H1 (cell line): ENCODE data around the gene OSCP1. TPM values are rescaled to one million over a fixed set of nuclear protein-coding genes. Genes with fewer than 3 reads are reported as not detected.

Experiments
- CTCF ChIA-PET: fragments of 300-600 bp; sonication (Branson Sonifier 250); formaldehyde crosslinking; loops from one replicate; lab custom pipeline; 2021; ENCODE audit not compliant: partially characterized antibody; lab: Charles Lee
- POLR2A ChIA-PET: fragments of 300-600 bp; sonication (Branson Sonifier 250); formaldehyde crosslinking; loops from one replicate; lab custom pipeline; 2021; ENCODE audit warnings: inconsistent platforms; ENCODE audit not compliant: partially characterized antibody; lab: Charles Lee
- DNase-seq, 2 experiments: peaks; one replicate each; pipeline versions ENCODE4 v3.0.0 to v3.0.0-alpha.2; 2010 to 2022; ENCODE audit warnings: low spot score in 2 of 2, low read depth in 1 of 2, mixed read lengths in 1 of 2
- FAIRE-seq: peaks from 2 replicates; lab custom pipeline; 2011; peaks lifted over from hg19 to GRCh38; lab: Jason Lieb, UNC
- H2AFZ ChIP-seq: 2 replicates; pipeline ENCODE4 v1.8.1; 2012; ENCODE audit warnings: low read length, inconsistent platforms
- H2AK5ac ChIP-seq: 2 replicates; pipeline ENCODE4 v1.6.1; 2013; ENCODE audit warnings: low read depth, low read length
- H2BK120ac ChIP-seq: replicated peaks from 2 replicates; pipeline ENCODE3; 2013; ENCODE audit warnings: low read depth, low read length, inconsistent platforms
- H2BK12ac ChIP-seq: 2 replicates; pipeline ENCODE4 v1.6.1; 2013; ENCODE audit warnings: low read depth, low read length
- H2BK15ac ChIP-seq: 2 replicates; pipeline ENCODE4 v1.6.1; 2013; ENCODE audit warnings: low read length
- H2BK20ac ChIP-seq: 2 replicates; pipeline ENCODE4 v1.6.1; 2013; ENCODE audit warnings: low read length
- H2BK5ac ChIP-seq: 2 replicates; pipeline ENCODE4 v1.6.1; 2013; ENCODE audit warnings: low read depth, low read length
- H3K14ac ChIP-seq: 2 replicates; pipeline ENCODE4 v1.6.1; 2013; ENCODE audit warnings: inconsistent platforms; ENCODE audit not compliant: insufficient read length
- H3K18ac ChIP-seq: 2 replicates; pipeline ENCODE4 v1.6.1; 2013; ENCODE audit warnings: low read length; ENCODE audit errors: extremely low read depth
- H3K23ac ChIP-seq: 2 replicates; pipeline ENCODE4 v1.6.1; 2013; ENCODE audit warnings: inconsistent platforms; ENCODE audit not compliant: insufficient read length
- H3K23me2 ChIP-seq: 2 replicates; pipeline ENCODE4 v1.6.1; 2013; ENCODE audit warnings: low read depth, low read length
- H3K27ac ChIP-seq: 2 replicates; pipeline ENCODE4 v1.6.1; 2011; ENCODE audit warnings: low read depth, low read length, inconsistent platforms
- H3K27me3 ChIP-seq, 4 experiments: replicated peaks in 1 of 4; 1 replicate in 1 of 4; 2 replicates in 3 of 4; pipeline versions ENCODE4 v1.6.1 to v1.8.1; 2011 to 2013; ENCODE audit warnings: low read length in 3 of 4, mild to moderate bottlenecking in 3 of 4, inconsistent platforms in 2 of 4, mixed read lengths in 2 of 4, moderate library complexity in 1 of 4; ENCODE audit not compliant: control insufficient read depth in 3 of 4, insufficient read depth in 3 of 4; ENCODE audit errors: extremely low read depth in 1 of 4
- H3K36me3 ChIP-seq, 4 experiments: 2 replicates each; pipeline versions ENCODE4 v1.6.1 to v1.8.1; 2011 to 2013; ENCODE audit warnings: mild to moderate bottlenecking in 4 of 4, low read length in 3 of 4, moderate library complexity in 2 of 4, control low read depth in 1 of 4, inconsistent platforms in 1 of 4; ENCODE audit not compliant: insufficient read depth in 4 of 4, control insufficient read depth in 2 of 4
- H3K4ac ChIP-seq: replicated peaks from 2 replicates; pipeline ENCODE3; 2013; ENCODE audit warnings: low read length, low read depth, mixed read lengths, inconsistent platforms; ENCODE audit not compliant: insufficient read length
- H3K4me1 ChIP-seq, 4 experiments: replicated peaks in 1 of 4; 1 replicate in 1 of 4; 2 replicates in 3 of 4; pipeline versions ENCODE4 v1.6.1 to v1.8.1; 2011 to 2013; ENCODE audit warnings: low read length in 3 of 4, inconsistent platforms in 2 of 4, mixed read lengths in 1 of 4; ENCODE audit not compliant: insufficient read depth in 4 of 4, control insufficient read depth in 3 of 4
- H3K4me2 ChIP-seq, 2 experiments: 2 replicates each; pipeline versions ENCODE4 v1.6.1 to v1.8.1; 2011 to 2013; ENCODE audit warnings: low read depth in 2 of 2, low read length in 2 of 2, control low read depth in 1 of 2, inconsistent platforms in 1 of 2, mild to moderate bottlenecking in 1 of 2; ENCODE audit not compliant: insufficient read depth in 1 of 2
- H3K4me3 ChIP-seq, 4 experiments: fragments of 200-600, 300-600 bp in 1 of 4; sonication (generic), shearing (Covaris generic), sonication (Bioruptor Twin) in 1 of 4; 2 replicates each; pipeline versions ENCODE4 v1.5.1 to v1.8.1; 2011 to 2016; ENCODE audit warnings: low read length in 4 of 4, low read depth in 3 of 4, control low read depth in 2 of 4, inconsistent platforms in 2 of 4, mild to moderate bottlenecking in 2 of 4, mixed read lengths in 1 of 4, moderate library complexity in 1 of 4; ENCODE audit not compliant: insufficient read depth in 2 of 4; ENCODE audit errors: extremely low read depth in 1 of 4
- H3K56ac ChIP-seq: replicated peaks from 2 replicates; pipeline ENCODE3; 2013; ENCODE audit warnings: low read depth, mild to moderate bottlenecking, mixed read lengths, low read length, inconsistent platforms; ENCODE audit not compliant: insufficient read length
- H3K79me1 ChIP-seq: 2 replicates; pipeline ENCODE4 v1.6.1; 2013; ENCODE audit warnings: low read depth, low read length, control low read depth
- H3K79me2 ChIP-seq, 2 experiments: 2 replicates each; pipeline versions ENCODE4 v1.6.1 to v1.8.1; 2012 to 2013; ENCODE audit warnings: low read length in 2 of 2, mild to moderate bottlenecking in 2 of 2, inconsistent platforms in 1 of 2; ENCODE audit not compliant: insufficient read depth in 2 of 2, control insufficient read depth in 1 of 2
- H3K9ac ChIP-seq, 4 experiments: replicated peaks in 1 of 4; 1 replicate in 1 of 4; 2 replicates in 3 of 4; pipeline versions ENCODE4 v1.6.1 to v1.8.1; 2011 to 2013; ENCODE audit warnings: low read depth in 3 of 4, low read length in 3 of 4, control low read depth in 2 of 4, mild to moderate bottlenecking in 2 of 4, moderate library complexity in 2 of 4, inconsistent platforms in 1 of 4; ENCODE audit errors: extremely low read depth in 1 of 4
- H3K9me3 ChIP-seq, 2 experiments: 2 replicates each; pipeline versions ENCODE4 v1.6.1 to v1.8.1; 2012 to 2013; ENCODE audit warnings: mild to moderate bottlenecking in 2 of 2, moderate library complexity in 2 of 2, control low read depth in 1 of 2, inconsistent platforms in 1 of 2, low read depth in 1 of 2, low read length in 1 of 2, mixed read lengths in 1 of 2; ENCODE audit not compliant: insufficient read depth in 2 of 2
- H4K20me1 ChIP-seq, 2 experiments: replicated peaks in 1 of 2; 2 replicates each; pipeline versions ENCODE3 to v1.8.1; 2011 to 2013; ENCODE audit warnings: inconsistent platforms in 2 of 2, low read length in 2 of 2, mild to moderate bottlenecking in 1 of 2; ENCODE audit not compliant: insufficient read depth in 2 of 2, control insufficient read depth in 1 of 2
- H4K5ac ChIP-seq: 2 replicates; pipeline ENCODE4 v1.6.1; 2013; ENCODE audit warnings: low read length, low read depth, mixed read lengths, inconsistent platforms; ENCODE audit not compliant: insufficient read length
- H4K8ac ChIP-seq: 2 replicates; pipeline ENCODE4 v1.8.0; 2013; ENCODE audit warnings: mild to moderate bottlenecking, moderate library complexity, low read length, inconsistent platforms; ENCODE audit not compliant: insufficient read depth; ENCODE audit errors: extremely low read depth
- H4K91ac ChIP-seq: replicated peaks from 2 replicates; pipeline ENCODE3; 2013; ENCODE audit warnings: low read length, mixed read lengths, inconsistent platforms; ENCODE audit not compliant: insufficient read length
- POLR2A ChIP-seq, 2 experiments: IDR thresholded peaks; 1 replicate in 1 of 2; 2 replicates in 1 of 2; pipeline ENCODE4 v1.6.1; 2011; ENCODE audit warnings: low read depth in 2 of 2, low read length in 2 of 2, mild to moderate bottlenecking in 2 of 2; ENCODE audit errors: control extremely low read depth in 1 of 2
- POLR2AphosphoS5 ChIP-seq: IDR thresholded peaks from 2 replicates; pipeline ENCODE4 v1.6.1; 2011; ENCODE audit warnings: low read depth, low read length
- WGBS, 2 experiments: shearing (Covaris generic) in 1 of 2; methylation state at CpG; one replicate each; pipeline versions ENCODE4 v1.1.6 to v1.1.7; 2013 to 2015; ENCODE audit warnings: low lambda C conversion rate in 2 of 2, mixed read lengths in 2 of 2, inconsistent platforms in 1 of 2, low coverage in 1 of 2, missing lambda C conversion rate in 1 of 2; ENCODE audit not compliant: insufficient replicate concordance in 2 of 2, insufficient coverage in 1 of 2, insufficient read length in 1 of 2; ENCODE audit errors: extremely low coverage in 1 of 2, missing lambda C conversion rate in 1 of 2; 5-methylcytosine and 5-hydroxymethylcytosine counted together
- polyA plus RNA-seq, 7 experiments: library from polyadenylated mRNA; depleted of rRNA in 3 of 7; stranded (reverse) in 5 of 7; unstranded in 2 of 7; fragments of >200 nt in 5 of 7; fragments of 200-250 nt in 2 of 7; gene quantifications; 1 replicate in 5 of 7; 2 replicates in 1 of 7; 4 replicates in 1 of 7; pipeline versions ENCODE4 v1.2.1 to v1.2.3, GENCODE V29; 2011 to 2013; ENCODE audit warnings: missing spikeins in 2 of 7, mixed read lengths in 2 of 7
- total RNA-seq: library from RNA; stranded (reverse); fragmentation: NEBNext Ultra II Directional; extraction: Animal tissue kit (Norgen Biotek cat#: 25700); gene quantifications from 2 replicates; pipeline ENCODE4 v1.2.1, GENCODE V29; 2021

OSCP1 gene
- total and polyA plus RNA-seq, 2 of the 8 experiments (the other 6 are each of a cell fraction or from before 2014, with no cell fraction given), result 1.8 to 3.3 TPM

DNA sequence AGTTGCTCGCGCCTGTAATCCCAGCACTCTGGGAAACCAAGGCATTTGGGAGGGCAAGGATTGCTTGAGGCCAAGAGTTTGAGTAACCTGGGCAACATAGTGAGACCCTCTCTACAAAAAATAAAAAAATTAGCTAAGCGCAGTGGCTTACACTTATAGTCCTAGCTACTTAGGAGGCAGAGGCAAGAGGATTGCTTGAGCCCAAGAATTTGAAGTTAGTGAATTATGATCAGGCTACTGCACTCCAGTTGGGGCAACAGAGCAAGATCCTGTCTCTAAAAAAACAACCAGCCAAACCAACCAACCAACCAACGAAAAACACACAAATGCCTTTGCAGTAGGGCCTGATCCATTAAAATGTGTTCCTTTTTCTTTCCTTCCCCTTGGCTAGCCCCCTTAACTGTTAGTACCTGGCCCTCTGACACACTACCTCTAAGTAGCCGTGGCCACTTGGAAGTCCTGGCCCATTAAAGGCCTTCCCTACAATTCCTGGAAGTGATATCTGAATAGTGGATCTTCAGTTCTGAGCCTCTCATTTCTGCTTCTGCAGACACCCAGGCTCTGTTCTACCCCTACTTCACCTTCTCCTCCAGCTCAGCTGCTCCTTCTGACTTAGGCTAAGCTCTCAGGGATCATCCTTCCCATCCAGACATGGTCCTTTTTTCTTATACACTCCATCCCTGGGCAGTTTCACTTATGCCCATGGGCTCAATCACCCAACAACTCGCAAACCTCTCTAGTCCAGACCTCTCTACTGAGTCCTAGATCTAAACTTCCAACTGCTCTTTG is 3.5 kb upstream of the OSCP1 start:
- Histone ChIP-seq H4K8ac (no peak overlapping the region), H2BK20ac (no peak overlapping the region), H2AK5ac (no peak overlapping the region), H3K14ac (no peak overlapping the region), H3K4ac (no peak overlapping the region), H2BK12ac (no peak overlapping the region), H2BK120ac (no peak overlapping the region), H3K79me2 (no peaks in the 10 kb centered on the region), H2BK15ac (no peak overlapping the region), H3K23ac (no peak overlapping the region), H4K20me1 (peaks cover 0 to 1% of the 10 kb centered on the region in 2 experiments), H4K91ac (no peak overlapping the region), H2BK5ac (no peak overlapping the region), H3K56ac (no peak overlapping the region), H3K36me3 (peaks cover 16 to 38% (median 27%) of the 10 kb centered on the region in 4 experiments), H3K9me3 (no peaks in the 10 kb centered on the region), H3K27me3 (no peaks in the 10 kb centered on the region), H3K4me3 (no peak overlapping the region), H3K9ac (no peak overlapping the region), H3K23me2 (no peaks in the 10 kb centered on the region; the same call in 1 of the 2 replicates), H3K79me1 (no peaks in the 10 kb centered on the region), H2AFZ (no peak overlapping the region), H3K4me1 (no peaks in the 10 kb centered on the region; a peak in 1 of 7 replicates), H4K5ac (no peak overlapping the region), H3K4me2 (no peak overlapping the region), H3K27ac (no peak overlapping the region), H3K18ac (no peak overlapping the region)
- FAIRE-seq (no peak), DNase-seq (no peak)
- WGBS, 2 experiments, result 90% methylated on average over 6 of the region's 6 CpGs; no CpG with 5 or more reads in 1 of the 2 experiments
- CTCF ChIA-PET, result no interaction called here
- POLR2A ChIA-PET, result interaction anchor here (0.9 to 3.3 kb wide), 5 partner anchors 8 to 29 kb away, joined by 3 to 22 read pairs (median 4); partner anchors contain the start of genes CSF3R and MRPS15
- TF ChIP-seq POLR2AphosphoS5 (peak; percentile 17; the same call in 1 of the 2 replicates), POLR2A (IDR thresholded peaks at IDR 0.05; ENCODE audit: control extremely low read depth in 1 of 2, low read depth in 2 of 2, low read length in 2 of 2) (peak; percentile 21 to 38; a peak in 2 of 3 replicates)
